DMS153 treated with DMSO at 0.1 percent for 48 hours (cell line): ENCODE measurements around the gene HNRNPC.
"Not testable (repeated sequence)": the region's sequence is repeated elsewhere in the genome, so short reads cannot be mapped to it uniquely, and the experiment has no call there.

ENCODE experiments used
- DNase-seq: peaks from one replicate; lab custom pipeline; 2025; ENCODE audit not compliant: unreplicated experiment; lab: John Stamatoyannopoulos, UW

Gene HNRNPC

GRCh38 chr14:21272661-21273060, 3.4 kb upstream of the HNRNPC start:
- DNase-seq: not testable (repeated sequence)

GRCh38 chr14:21268617-21269251, 508 bp downstream of the HNRNPC start:
- DNase-seq: no peak

GRCh38 chr14:21267886-21268616, 1.2 kb downstream of the HNRNPC start:
- DNase-seq: no peak

GRCh38 chr14:21267431-21267845, 1.8 kb downstream of the HNRNPC start:
- no peak for DNase-seq

GRCh38 chr14:21264025-21264801, 5.0 kb downstream of the HNRNPC start:
- no peak for DNase-seq

GRCh38 chr14:21263284-21264024, 5.8 kb downstream of the HNRNPC start:
- DNase-seq: no peak

- no peak for DNase-seq
These were observed 6.8 kb downstream of the HNRNPC start for GRCh38 chr14:21262410-21262809.

GRCh38 chr14:21261824-21262223, 7.4 kb downstream of the HNRNPC start:
- DNase-seq: no peak

GRCh38 chr14:21258889-21259787, 10.1 kb downstream of the HNRNPC start:
- no peak for DNase-seq

- DNase-seq: no peak
These were observed 11.0 kb downstream of the HNRNPC start for GRCh38 chr14:21258005-21258888.

GRCh38 chr14:21257394-21257909, 11.8 kb downstream of the HNRNPC start:
- no peak for DNase-seq

GRCh38 chr14:21256539-21257393, 12.5 kb downstream of the HNRNPC start:
- no peak for DNase-seq

GRCh38 chr14:21256102-21256447, 13.2 kb downstream of the HNRNPC start:
- DNase-seq: not testable (repeated sequence)

- DNase-seq: no peak
These were observed 13.7 kb downstream of the HNRNPC start for GRCh38 chr14:21255385-21256101.

GRCh38 chr14:21252149-21252548, 17.1 kb downstream of the HNRNPC start:
- no peak for DNase-seq

- no peak for DNase-seq
These were observed 18.0 kb downstream of the HNRNPC start for GRCh38 chr14:21251215-21251614.

- DNase-seq: no peak
These were observed 20.4 kb downstream of the HNRNPC start for GRCh38 chr14:21248739-21249411.
